Measurements from ENCODE around the gene GOSR2. TPM values are rescaled to one million over a fixed set of nuclear protein-coding genes. Genes with fewer than 3 reads are reported as not detected.
"Not testable (repeated sequence)": the region's sequence is repeated elsewhere in the genome, so short reads cannot be mapped to it uniquely, and the experiment has no call there.

GOSR2 gene
- total RNA-seq, 1 donor from 2014 or later: 60.2 TPM

DNA sequence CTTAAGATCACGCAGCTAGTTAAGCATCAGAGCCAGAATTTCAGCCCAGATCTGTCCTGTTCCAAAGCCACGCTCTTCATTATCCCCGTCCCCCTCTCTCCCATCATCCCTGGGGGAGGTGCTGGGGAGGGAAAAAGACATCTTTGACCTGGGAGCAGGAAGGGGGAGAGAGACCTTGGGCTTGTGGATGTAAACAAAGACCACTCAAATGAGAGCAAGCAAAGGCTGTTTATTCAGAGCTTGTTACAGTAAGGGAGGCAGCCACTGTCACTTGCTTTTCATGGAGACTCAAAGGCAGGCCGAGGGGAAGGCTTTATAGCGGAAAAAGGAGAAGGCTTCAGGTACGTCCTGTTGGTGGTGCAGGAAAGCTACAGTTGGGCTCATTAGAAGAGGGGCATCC is 59.6 kb downstream of the GOSR2 start:
- peaks cover 61% of the 10 kb centered on the region for H3K27me3 Mint-ChIP-seq

DNA sequence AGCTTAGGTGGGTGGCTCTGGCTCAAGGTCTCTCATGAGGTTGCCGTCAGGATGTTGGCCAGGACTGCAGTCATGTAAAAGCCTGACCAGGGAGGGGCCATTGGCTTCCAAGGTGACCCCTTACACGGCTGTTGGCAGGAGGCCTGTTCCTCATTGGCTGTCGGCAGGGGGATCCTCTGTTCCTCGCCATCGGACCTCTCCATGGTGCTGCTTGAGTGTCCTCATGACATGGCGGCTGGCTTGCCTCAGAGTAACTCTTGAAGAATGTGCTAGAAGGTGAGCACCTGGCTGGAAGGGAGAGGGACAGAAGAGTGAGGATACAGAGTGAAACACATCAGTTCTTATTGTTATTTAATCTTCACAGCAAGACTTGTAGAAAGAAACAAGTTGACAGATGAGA is 60.8 kb downstream of the GOSR2 start:
- Mint-ChIP-seq H3K27ac (no peak overlapping the region), H3K9me3 (no peaks in the 10 kb centered on the region), H3K4me1 (ENCODE audit: unreplicated experiment) (no peaks in the 10 kb centered on the region), H3K4me3 (no peak overlapping the region), H3K27me3 (peaks cover 64% of the 10 kb centered on the region), H3K36me3 (no peaks in the 10 kb centered on the region)
- DNase-seq (ENCODE audit: extremely low spot score, unreplicated experiment): no peak
- TF ChIP-seq, protein P1, sequence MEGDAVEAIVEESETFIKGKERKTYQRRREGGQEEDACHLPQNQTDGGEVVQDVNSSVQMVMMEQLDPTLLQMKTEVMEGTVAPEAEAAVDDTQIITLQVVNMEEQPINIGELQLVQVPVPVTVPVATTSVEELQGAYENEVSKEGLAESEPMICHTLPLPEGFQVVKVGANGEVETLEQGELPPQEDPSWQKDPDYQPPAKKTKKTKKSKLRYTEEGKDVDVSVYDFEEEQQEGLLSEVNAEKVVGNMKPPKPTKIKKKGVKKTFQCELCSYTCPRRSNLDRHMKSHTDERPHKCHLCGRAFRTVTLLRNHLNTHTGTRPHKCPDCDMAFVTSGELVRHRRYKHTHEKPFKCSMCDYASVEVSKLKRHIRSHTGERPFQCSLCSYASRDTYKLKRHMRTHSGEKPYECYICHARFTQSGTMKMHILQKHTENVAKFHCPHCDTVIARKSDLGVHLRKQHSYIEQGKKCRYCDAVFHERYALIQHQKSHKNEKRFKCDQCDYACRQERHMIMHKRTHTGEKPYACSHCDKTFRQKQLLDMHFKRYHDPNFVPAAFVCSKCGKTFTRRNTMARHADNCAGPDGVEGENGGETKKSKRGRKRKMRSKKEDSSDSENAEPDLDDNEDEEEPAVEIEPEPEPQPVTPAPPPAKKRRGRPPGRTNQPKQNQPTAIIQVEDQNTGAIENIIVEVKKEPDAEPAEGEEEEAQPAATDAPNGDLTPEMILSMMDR (conservative IDR thresholded peaks at IDR 0.05): no peak

More for the DNA sequence above, 59.6 kb downstream of the GOSR2 start:
- Mint-ChIP-seq H3K27ac (no peak overlapping the region), H3K4me1 (ENCODE audit: unreplicated experiment) (peaks cover 7% of the 10 kb centered on the region), H3K36me3 (no peaks in the 10 kb centered on the region), H3K4me3 (no peak overlapping the region), H3K9me3 (no peaks in the 10 kb centered on the region)
- DNase-seq (ENCODE audit: extremely low spot score, unreplicated experiment): no peak
- TF ChIP-seq, protein P1 (conservative IDR thresholded peaks at IDR 0.05): no peak

DNA sequence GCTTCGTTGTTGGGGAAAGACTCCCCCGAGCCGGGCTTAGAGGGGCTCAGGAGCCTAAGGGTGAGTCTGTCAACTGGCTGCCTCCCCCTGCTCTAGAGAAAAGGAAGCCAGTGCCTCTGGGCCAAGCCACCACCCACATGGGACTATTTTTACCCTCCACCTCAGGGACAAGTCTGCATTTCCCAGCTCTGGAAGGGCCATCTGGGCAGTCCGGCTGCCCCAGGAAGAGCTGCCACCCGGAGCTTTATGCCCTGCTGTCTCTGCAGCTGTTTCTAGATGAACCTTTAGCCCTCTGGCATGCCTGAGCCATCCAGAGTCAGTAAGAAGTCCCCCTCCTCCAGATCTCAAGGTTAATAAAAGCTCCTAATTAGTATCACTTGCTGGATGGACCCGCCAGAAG is 61.4 kb downstream of the GOSR2 start:
- peaks cover 67% of the 10 kb centered on the region for H3K27me3 Mint-ChIP-seq
- no peak overlapping the region for H3K4me3 Mint-ChIP-seq
- no peak for DNase-seq (ENCODE audit: extremely low spot score, unreplicated experiment)
- TF ChIP-seq, protein P1 (conservative IDR thresholded peaks at IDR 0.05): no peak
- no peaks in the 10 kb centered on the region for H3K9me3 Mint-ChIP-seq
- H3K4me1 Mint-ChIP-seq (ENCODE audit: unreplicated experiment): no peaks in the 10 kb centered on the region
- no peaks in the 10 kb centered on the region for H3K36me3 Mint-ChIP-seq
- H3K27ac Mint-ChIP-seq: no peak overlapping the region

DNA sequence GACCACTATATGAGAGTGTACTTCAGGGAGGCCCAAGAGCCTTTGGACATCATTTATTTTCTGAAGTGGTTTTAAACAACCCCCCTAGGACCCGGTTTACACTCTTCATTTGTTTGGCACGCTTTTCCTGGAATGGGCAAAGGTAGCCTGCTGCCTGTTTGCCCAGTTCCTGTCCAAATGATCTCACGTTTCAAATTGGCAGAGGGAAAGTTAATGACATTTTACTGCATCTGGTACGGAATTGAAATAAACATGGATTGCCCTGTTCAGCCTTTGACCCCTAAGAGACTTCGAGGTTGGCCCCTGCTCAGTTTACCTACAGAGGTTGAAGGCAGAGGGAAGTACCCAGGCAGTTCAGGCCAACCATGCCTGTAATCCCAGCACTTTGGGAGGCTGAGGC is 61.9 kb downstream of the GOSR2 start:
- H3K27ac Mint-ChIP-seq: no peak overlapping the region

DNA sequence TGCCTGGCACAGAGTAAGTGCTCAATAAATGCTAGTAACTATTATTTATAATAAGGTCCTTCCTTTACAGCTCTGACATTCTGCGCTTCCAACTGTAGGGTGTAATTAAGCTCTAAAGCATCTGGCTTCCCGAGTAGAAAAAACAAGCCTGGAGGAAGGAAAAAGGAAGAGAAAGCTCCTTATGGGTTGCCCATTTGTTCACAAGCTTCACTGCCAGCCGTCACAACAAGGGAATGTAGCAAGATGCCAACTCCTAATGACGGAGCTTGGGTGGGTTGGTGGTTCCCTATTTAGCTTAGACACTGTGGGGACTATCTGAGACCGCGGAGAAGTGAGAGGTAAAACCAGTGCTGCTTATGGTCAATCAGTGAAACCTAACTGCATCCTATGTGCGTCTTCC is 63.4 kb downstream of the GOSR2 start:
- H3K27me3 Mint-ChIP-seq: peaks cover 59% of the 10 kb centered on the region
- H3K36me3 Mint-ChIP-seq: no peaks in the 10 kb centered on the region
- TF ChIP-seq, protein P1 (conservative IDR thresholded peaks at IDR 0.05): no peak
- no peak for DNase-seq (ENCODE audit: extremely low spot score, unreplicated experiment)
- H3K9me3 Mint-ChIP-seq: no peaks in the 10 kb centered on the region
- no peaks in the 10 kb centered on the region for H3K4me1 Mint-ChIP-seq (ENCODE audit: unreplicated experiment)
- H3K27ac Mint-ChIP-seq: no peak overlapping the region
- H3K4me3 Mint-ChIP-seq: no peak overlapping the region

More for the DNA sequence above, 61.9 kb downstream of the GOSR2 start:
- no peak for DNase-seq (ENCODE audit: extremely low spot score, unreplicated experiment)
- H3K36me3 Mint-ChIP-seq: no peaks in the 10 kb centered on the region
- no peak overlapping the region for H3K4me3 Mint-ChIP-seq
- no peaks in the 10 kb centered on the region for H3K4me1 Mint-ChIP-seq (ENCODE audit: unreplicated experiment)
- TF ChIP-seq, protein P1 (conservative IDR thresholded peaks at IDR 0.05): no peak
- H3K9me3 Mint-ChIP-seq: no peaks in the 10 kb centered on the region
- H3K27me3 Mint-ChIP-seq: peaks cover 67% of the 10 kb centered on the region

DNA sequence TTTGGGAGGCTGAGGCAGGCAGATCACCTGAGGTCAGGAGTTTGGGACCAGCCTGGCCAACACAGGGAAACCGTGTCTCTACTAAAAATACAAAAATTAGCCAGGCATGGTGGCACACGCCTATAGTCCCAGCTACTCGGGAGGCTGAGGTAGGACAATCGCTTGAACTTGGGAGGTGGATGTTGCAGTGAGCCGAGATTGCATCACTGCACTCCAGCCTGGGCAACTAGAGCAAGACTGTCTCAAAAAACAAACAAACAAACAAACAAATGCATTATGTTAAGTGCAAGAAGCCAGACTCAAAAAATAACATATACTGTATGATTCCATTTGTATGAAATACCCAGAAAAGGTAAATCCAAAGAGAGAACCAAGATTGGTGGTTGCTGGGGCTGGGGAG is 65.0 kb downstream of the GOSR2 start:
- H3K27me3 Mint-ChIP-seq: peaks cover 47% of the 10 kb centered on the region
- not testable (repeated sequence) for H3K27ac Mint-ChIP-seq

More for the DNA sequence above, 65.0 kb downstream of the GOSR2 start:
- not testable (repeated sequence) for H3K36me3 Mint-ChIP-seq; H3K4me1 Mint-ChIP-seq (ENCODE audit: unreplicated experiment); H3K4me3 Mint-ChIP-seq; H3K9me3 Mint-ChIP-seq; DNase-seq (ENCODE audit: extremely low spot score, unreplicated experiment)
